Right hindlimb (tissue), 1 donor: ENCODE measurements around the gene MGAT5B.
A peak's percentile ranks its signal among the peaks of the same experiment; 100 is the strongest.
"Not testable (repeated sequence)": the region's sequence is repeated elsewhere in the genome, so short reads cannot be mapped to it uniquely, and the experiment has no call there.

Source experiments
- DNase-seq: peaks from one replicate; pipeline ENCODE4 v3.0.0-alpha.2; 2018

MGAT5B gene, protein sequence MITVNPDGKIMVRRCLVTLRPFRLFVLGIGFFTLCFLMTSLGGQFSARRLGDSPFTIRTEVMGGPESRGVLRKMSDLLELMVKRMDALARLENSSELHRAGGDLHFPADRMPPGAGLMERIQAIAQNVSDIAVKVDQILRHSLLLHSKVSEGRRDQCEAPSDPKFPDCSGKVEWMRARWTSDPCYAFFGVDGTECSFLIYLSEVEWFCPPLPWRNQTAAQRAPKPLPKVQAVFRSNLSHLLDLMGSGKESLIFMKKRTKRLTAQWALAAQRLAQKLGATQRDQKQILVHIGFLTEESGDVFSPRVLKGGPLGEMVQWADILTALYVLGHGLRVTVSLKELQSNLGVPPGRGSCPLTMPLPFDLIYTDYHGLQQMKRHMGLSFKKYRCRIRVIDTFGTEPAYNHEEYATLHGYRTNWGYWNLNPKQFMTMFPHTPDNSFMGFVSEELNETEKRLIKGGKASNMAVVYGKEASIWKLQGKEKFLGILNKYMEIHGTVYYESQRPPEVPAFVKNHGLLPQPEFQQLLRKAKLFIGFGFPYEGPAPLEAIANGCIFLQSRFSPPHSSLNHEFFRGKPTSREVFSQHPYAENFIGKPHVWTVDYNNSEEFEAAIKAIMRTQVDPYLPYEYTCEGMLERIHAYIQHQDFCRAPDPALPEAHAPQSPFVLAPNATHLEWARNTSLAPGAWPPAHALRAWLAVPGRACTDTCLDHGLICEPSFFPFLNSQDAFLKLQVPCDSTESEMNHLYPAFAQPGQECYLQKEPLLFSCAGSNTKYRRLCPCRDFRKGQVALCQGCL

GRCh38 chr17:76868176-76868668 lies at the start of gene MGAT5B:
MGAT5B (plus strand) TSS chr17:76868404; CDS start chr17:76869030, 626 bp downstream.
- DNase-seq, result peak; percentile 84

- DNase-seq, result no peak
Measured at GRCh38 chr17:76820039-76820438, 48.2 kb upstream of the MGAT5B start.

DNA sequence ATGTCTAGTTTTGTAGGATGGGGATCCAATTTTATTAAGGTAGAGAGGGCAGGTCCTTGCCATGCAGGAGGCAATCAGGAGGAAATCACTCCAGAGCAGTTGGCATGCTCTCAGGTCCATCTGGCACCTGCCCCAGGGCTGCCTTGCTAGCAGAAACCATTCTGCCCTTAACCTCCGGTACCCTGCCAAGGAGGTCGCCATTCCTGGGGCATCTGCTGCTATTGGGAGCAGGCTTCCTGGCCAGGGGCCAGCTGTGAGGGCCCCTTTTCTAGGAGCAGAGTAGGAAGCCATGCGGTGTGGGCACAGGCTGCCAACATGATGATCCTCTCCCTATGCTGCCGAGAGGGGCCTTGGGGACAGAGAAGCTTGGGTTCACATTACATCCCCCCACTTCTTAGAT lies 47.6 kb upstream of the MGAT5B start:
- no peak for DNase-seq

GRCh38 chr17:76822184-76822778 lies 45.9 kb upstream of the MGAT5B start:
- DNase-seq, result no peak

- DNase-seq, result no peak
Measured at GRCh38 chr17:76824093-76824492, 44.1 kb upstream of the MGAT5B start.

GRCh38 chr17:76826330-76827068 lies 41.7 kb upstream of the MGAT5B start:
- no peak for DNase-seq

- DNase-seq, result no peak
Measured at GRCh38 chr17:76827736-76828135, 40.5 kb upstream of the MGAT5B start.

DNA sequence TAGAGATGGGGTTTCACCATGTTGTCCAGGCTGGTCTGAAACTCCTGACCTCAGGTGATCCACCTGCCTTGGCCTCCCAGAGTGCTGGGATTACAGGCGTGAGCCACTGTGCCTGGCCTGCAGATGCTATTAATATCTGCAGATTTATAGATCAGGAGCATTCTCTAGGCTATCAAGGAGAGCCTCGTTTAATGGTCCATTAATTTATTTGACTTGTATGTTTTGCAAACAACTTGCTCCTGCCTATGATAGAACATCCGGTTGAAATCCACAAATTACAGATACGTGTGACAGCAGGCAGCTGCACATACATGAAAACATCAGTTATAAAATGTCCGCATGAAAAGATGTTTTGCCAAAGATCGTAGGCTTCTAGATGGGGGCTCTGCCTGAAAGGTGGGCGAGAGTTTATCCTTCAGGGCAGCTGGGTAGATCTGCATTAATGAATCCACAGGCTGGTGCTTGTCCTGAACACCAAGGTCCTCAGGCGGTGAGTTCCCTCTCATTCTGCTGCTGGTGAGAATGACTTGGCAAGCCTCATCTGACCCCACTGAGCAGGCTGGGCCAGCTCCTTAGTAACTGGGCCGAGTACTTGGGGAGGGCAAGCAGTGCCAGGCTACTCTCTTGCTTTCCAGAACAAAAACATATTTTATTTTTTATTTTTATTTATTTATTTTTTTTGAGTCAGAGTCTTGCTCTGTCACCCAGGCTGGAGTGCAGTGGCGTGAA lies 37.1 kb upstream of the MGAT5B start:
- DNase-seq, result no peak

DNA sequence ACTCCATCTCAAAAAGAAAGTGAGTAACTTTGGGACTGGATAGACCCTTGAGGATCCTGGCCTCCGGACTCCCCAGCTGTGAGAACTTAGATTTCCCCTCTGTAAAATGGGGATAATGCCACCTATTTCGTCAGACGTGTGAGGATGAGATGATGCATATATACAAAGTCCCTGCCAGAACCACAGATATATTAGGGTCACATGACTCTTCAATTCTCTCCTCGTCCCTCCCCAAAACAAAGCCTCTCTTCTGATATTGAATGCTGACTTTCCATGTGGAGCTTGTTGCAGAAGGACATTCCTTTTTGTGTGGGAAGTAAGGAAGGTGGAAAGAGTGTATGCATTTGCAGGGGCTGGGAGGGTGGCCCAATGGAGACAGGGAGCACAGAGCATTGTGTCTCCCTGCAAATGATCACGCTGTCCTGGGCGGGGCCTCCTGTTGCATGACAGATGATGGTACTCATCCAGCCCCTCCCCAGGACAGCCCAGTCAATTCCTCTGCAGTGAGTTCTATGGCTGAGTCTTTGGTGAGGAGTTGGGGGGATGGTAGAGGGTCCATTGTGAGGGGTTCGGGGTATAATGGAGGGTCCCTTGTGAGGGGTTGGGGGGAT lies 35.1 kb upstream of the MGAT5B start:
- no peak for DNase-seq

DNA sequence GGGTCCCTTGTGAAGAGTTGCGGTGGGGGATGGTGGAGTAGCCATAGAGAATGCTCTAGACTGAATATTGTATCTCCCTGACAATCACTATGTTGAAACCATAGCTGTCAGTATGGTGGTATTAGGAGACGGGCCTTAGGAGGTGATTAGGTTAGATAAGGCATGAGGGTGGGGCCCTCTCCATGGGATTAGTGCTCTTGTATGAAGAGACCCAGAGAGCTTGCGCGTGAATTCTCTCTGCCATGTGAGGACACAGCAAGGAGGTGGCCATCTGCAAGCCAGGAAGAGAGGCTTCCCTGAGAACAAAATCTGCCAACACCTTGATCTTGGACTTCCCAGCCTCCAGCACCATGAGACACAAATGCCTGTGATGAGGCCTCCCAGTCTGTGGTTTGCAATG lies 34.5 kb upstream of the MGAT5B start:
- DNase-seq, result no peak

DNA sequence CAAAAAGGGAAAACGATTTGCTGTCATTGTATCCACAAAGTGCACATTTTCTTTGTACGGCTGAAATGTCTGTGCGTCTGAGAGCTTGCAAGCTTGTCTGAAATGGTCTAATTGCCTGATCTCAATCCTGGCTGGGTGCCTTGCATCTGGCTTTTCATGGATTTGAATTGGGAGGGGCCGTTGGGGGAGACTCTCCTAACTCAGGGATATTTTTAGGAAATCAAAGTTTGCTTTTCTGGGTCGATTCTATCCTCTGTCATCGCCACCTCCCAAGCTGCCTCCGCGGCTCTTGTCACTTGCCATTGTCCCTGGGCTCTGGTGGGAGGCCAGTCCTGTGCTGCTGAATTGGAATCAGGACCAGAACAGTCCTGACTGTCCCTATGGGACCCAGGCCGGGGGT lies 33.3 kb upstream of the MGAT5B start:
- peak; percentile 66 for DNase-seq

DNA sequence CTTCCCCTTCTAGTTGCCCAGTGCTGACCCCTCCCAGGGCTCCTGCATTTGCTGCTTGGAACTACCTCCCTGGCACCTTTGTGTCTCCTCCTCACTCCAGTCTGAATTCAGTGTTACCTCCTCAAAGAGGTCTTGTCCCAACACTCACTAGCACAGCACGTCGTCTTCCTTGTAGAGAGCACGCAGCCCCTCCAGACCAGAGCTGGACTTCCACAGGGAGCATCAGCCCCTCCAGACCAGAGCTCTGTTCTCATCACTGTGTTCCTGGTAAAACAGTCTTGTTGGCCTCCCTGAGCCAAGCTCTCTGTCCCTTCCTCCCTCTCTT lies 27.8 kb upstream of the MGAT5B start:
- DNase-seq, result no peak

DNA sequence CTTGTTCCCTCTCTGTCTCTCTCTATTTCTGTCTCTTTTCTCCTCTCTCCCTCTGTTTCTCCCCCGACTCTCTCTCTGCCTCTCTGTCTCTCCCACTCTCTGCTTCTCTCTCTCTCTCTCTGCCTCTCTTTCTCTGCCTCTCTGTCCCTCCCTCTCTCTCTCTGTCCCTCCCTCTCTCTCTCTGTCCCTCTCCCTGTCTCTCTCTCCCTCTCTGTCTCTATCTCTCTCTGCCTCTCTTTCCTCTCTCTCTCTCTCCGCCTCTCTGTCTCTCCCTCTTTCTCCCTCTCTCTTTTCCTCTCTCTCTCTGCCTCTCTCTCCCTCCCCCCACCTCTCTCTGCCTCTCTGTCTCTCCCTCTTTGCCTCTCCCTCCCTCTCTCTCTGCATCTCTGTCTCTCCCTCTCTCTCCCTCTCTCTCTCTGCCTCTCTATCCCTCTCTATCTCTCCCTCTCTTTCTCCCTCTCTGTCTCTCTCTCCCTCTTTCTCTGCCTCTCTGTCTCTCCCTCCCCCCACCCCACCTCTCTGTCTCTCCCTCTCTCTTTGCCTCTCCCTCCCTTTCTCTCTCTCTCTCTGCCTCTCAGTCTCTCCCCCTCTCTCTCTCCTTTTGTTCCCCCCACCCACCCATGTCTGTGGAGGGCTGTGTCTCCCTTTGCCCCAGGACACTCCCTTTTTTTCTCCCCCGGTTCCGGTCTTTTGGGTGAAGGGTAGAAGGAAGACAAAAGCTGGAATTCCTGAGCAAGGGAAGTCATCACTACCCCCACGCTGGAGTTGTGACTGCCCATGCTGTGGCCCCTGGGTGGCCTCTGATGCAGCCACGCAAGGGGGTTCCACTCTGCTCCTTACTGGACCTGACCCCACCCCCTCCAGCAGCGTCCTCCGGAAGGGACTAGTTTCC lies 27.1 kb upstream of the MGAT5B start:
- no peak for DNase-seq

DNA sequence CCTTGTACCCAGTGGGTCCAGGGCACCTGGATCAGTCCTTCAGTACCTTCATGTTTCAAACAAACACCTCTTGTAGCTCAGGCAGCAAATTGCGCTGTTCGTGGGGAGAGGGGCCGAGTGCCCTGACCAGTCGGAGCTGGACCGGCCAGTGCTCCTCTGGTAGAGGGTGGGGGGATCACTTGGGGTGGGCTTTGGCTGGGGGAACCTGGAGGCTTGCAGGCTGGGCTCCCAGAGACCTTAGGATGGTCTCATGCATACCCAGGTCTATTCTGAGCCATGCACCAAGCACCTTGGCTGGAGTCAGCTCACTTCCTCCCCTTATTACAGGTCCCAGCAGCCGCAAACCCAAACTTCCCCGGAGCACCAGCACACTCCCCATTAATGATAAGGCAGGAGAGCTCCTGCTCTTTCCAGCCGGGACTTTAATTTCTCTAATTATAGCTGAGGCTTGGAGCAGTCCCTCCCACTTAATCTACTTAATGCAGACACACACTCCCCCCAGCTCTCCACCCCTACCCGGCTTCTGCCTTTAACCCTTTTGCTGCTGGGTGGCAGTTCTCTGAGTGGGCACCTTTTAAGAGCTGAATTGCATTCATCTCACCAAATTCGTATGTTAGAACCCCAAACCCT lies 26.3 kb upstream of the MGAT5B start:
- no peak for DNase-seq

DNA sequence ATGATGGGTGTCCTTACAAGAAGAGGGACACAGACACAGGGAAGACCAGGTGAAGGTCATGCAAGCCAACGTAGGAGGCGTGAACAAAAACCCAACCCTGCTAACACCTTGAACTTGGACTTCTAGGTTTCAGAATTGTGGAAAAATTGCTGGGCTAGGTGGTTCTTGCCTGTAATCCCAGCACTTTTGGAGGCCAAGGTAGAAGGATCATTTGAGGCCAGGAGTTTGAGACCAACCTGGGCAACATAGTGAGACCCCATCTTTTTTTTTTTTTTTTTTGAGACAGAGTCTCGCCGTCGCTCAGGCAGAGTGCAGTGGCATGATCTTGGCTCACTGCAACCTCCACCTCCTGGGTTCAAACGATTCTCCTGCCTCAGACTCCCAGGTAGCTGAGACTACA lies 25.1 kb upstream of the MGAT5B start:
- DNase-seq, result not testable (repeated sequence)

DNA sequence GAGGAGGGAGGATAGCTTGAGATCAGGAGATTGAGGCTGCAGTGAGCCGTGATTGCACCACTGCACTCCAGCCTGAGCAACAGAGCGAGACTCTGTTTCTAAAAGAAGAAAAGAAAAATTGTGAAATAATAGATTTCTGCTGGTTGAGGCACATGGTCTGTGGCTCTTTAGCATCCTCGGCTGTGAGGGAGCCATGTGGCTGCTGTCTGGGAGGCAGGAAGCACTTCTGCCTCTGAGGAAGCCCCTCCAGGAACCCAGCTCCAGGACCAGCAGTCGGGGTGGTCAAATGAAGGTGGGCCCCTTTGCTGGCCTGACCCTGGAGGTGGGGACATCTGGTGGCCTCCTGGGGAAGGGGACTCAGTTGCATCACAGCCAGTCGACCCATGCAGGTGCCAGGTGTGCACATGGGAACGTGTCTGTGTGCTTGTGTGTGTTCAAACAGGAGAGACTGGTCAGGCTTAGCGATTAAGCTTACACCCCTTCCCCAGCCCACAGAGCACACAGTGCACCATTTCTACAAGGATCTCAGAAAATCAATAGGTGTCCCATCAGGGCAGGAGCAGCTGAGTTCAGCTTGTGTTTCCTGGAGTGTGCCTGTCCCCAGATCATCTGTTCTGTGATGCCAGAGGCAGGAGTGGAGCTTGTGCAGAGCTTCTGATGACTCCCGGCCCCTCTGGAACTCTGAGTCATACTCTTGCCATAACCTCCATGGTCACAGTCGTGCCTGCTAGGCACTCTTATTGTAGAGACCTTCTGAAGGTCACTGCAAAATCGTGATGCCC lies 24.3 kb upstream of the MGAT5B start:
- DNase-seq, result no peak

DNA sequence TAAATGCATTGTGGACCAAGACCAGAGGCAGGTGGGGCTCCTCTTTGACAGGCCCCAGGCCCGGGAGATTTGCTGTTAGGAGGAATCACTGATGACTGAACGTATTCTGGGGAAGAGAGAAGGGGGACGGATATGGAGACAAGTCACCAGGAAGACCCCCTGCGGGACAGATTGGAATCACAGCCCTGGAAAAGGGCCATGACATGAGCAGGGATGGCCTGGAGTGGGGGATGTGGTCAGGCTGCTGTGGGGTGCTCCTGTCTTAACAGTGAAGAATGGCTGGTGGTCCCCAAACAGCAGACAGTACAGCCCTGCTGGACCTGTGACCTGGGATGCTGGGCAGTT lies 23.7 kb upstream of the MGAT5B start:
- no peak for DNase-seq

DNA sequence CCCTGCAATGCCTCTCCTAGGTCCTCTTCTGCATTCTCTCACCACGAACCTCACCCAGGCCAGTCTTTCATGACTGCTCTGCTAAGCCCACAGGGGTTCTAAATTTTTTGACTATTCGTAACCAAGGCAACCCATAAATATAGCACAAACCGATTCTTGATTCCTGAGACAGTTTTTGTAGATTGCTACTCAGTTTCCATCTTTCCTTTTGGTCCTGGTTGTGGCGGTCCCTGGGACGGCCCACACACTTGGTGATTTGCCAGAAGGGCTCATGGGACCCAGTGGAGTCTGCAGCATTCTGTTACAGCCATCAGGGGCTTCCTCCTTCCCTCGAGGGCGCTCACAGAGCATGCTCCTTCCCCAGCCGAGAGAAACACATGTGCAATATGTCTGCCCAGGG lies 23.4 kb upstream of the MGAT5B start:
- no peak for DNase-seq

DNA sequence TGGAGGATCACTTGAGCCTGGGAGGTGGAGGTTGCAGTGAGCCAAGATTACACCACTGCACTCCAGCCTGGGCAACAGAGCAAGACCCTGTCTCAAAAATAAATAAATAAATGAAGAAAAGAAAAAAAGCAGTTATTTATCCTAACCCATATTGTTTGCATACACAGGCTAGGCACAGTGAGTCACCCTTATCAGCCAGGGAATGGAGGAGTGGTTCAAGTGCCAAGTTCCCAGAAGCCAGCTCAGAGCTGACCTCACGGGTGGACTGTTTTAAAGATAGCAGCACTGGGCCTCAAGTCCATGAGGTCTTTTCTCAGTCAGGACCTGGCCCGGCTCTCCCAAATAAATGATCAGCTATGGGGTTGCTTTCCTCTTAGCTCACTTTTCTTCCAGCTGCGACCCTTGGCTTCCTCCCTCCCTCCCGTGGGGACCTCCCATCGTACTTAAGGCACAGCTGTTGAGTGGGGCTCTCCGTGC lies 22.6 kb upstream of the MGAT5B start:
- peak; percentile 70 for DNase-seq
